OCI-M1 (cell line): ENCODE measurements around the gene FCN1.
"Not testable (repeated sequence)": the region's sequence is repeated elsewhere in the genome, so short reads cannot be mapped to it uniquely, and the experiment has no call there.

Experiments
- DNase-seq: peaks from one replicate; lab custom pipeline; 2025; lab: John Stamatoyannopoulos, UW

The FCN1 gene

GRCh38 chr9:134871697-134872340, 45.9 kb downstream of the FCN1 start:
- DNase-seq, result no peak

GRCh38 chr9:134870746-134871662, 46.7 kb downstream of the FCN1 start:
- no peak for DNase-seq

- no peak for DNase-seq
These were observed 47.4 kb downstream of the FCN1 start for GRCh38 chr9:134870301-134870694.

- DNase-seq, result no peak
These were observed 48.0 kb downstream of the FCN1 start for GRCh38 chr9:134869554-134870300.

- DNase-seq, result no peak
These were observed 48.8 kb downstream of the FCN1 start for GRCh38 chr9:134868751-134869553.

GRCh38 chr9:134867917-134868750, 49.6 kb downstream of the FCN1 start:
- no peak for DNase-seq

GRCh38 chr9:134864821-134865190, 52.9 kb downstream of the FCN1 start:
- no peak for DNase-seq

- no peak for DNase-seq
These were observed 53.5 kb downstream of the FCN1 start for GRCh38 chr9:134863941-134864820.

- no peak for DNase-seq
These were observed 54.3 kb downstream of the FCN1 start for GRCh38 chr9:134863306-134863902.

GRCh38 chr9:134861595-134862334, 55.9 kb downstream of the FCN1 start:
- no peak for DNase-seq

- DNase-seq, result no peak
These were observed 57.2 kb downstream of the FCN1 start for GRCh38 chr9:134860510-134860909.

GRCh38 chr9:134858051-134858841, 59.5 kb downstream of the FCN1 start:
- DNase-seq, result no peak

GRCh38 chr9:134857451-134857850, 60.3 kb downstream of the FCN1 start:
- not testable (repeated sequence) for DNase-seq

- no peak for DNase-seq
These were observed 61.8 kb downstream of the FCN1 start for GRCh38 chr9:134855900-134856377.
